Measurements from ENCODE around the gene RASA2.

RASA2 gene

GRCh38 chr3:141663993-141664392, 177.2 kb downstream of the RASA2 start:
- no peaks in the 10 kb centered on the region for H3K36me3 ChIP-seq (ENCODE audit: control insufficient read depth, insufficient read depth, low read length)
- 60 to 65% methylated on average over 8 of the region's 8 CpGs for WGBS, 2 experiments
- peaks cover 24% of the 10 kb centered on the region for H3K27me3 ChIP-seq (ENCODE audit: control insufficient read depth, insufficient read depth, low read length, poor library complexity, severe bottlenecking)
- H3K9me3 ChIP-seq (ENCODE audit: control insufficient read depth, low read length): no peaks in the 10 kb centered on the region
- H3K27ac ChIP-seq (ENCODE audit: insufficient read depth, low read depth, low read length, poor library complexity, severe bottlenecking): no peak overlapping the region
- peaks cover 7% of the 10 kb centered on the region for H3K4me1 ChIP-seq (ENCODE audit: control insufficient read depth, insufficient read depth, low read length)
- no peak overlapping the region for H3K4me3 ChIP-seq (ENCODE audit: insufficient read depth, low read depth, low read length)
